Urothelium cell line (cell line): Measurements from ENCODE around the gene MUSK.
A peak's percentile ranks its signal among the peaks of the same experiment; 100 is the strongest.
"Not testable (repeated sequence)": the region's sequence is repeated elsewhere in the genome, so short reads cannot be mapped to it uniquely, and the experiment has no call there.

Experiments
- DNase-seq: peaks from one replicate; pipeline ENCODE4 v3.0.0; 2011; ENCODE audit warnings: low spot score, mixed read lengths
- FAIRE-seq: peaks from 2 replicates; lab custom pipeline; 2011; peaks lifted over from hg19 to GRCh38; lab: Jason Lieb, UNC

MUSK gene

GRCh38 chr9:110807956-110808598 is 139.5 kb downstream of the MUSK start:
- FAIRE-seq: no peak
- no peak for DNase-seq

DNA sequence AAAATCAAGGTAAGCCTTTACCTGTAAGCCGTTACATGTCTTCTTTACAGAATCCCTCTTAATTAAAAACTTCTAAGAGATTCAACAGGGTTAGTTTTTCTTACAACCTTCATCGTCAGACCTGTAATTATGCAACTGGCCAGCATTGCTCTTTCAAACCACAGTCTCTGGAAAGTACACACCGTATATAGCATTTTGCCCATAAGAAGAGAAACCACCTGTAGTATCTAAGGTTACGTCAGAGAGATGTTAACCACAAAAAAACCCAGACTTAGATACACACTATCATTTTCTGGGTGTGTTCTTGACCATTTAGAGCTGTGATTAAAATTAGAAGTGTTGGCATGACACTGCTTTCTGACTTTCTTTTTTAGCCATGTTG is 140.0 kb downstream of the MUSK start:
- DNase-seq (no peak), FAIRE-seq (no peak)

DNA sequence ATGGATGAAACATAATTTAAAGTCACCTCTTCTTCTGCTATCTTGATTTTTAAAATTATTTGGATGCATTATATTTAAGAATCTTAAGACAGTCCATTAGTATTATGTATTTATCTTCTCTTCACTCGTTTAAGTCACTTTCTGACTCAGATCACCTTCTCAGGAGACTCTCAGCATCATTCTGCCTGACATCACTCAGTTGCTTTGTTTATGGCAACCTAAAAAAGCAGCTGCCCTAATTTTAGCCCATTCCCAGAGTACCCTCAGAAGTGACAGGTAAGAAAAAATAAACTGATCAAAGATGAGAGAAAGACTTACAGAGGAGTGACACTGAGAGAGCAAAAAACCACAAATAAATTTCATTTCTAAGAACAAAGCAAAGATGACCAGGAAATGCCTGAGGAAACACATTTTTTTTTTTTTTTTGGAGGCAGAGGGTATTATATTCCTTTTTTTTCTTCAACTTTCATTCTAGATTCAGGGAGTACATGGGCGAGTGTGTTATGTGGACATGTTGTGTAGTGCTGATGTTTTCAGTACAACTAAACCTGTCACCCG is 140.5 kb downstream of the MUSK start:
- DNase-seq: no peak

GRCh38 chr9:110810262-110810976 is 141.8 kb downstream of the MUSK start:
- FAIRE-seq (no peak), DNase-seq (no peak)

More for the DNA sequence above, 140.5 kb downstream of the MUSK start:
- no peak for FAIRE-seq

- DNase-seq (no peak), FAIRE-seq (no peak)
These were observed 144.3 kb downstream of the MUSK start for GRCh38 chr9:110812886-110813285.

DNA sequence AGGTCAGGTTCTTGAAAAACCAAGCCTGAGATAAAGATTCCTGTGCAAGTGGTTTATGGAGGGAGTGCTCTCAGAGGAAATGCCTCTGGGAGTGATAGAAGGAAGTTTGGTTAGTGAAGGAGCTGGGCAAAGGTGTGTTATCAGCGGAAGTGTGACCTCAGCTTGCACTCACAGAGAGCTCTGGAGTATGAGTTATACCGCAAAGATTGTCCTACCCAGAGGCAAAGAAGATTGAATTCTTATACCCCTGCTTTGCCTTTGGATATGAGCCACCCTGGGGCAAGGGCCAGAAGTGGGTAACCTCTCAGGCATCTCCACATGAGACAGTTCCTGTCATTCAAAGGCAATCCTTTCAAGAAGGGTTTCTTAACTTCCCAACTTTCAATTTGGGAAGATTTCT is 145.6 kb downstream of the MUSK start:
- DNase-seq (no peak), FAIRE-seq (no peak)

DNA sequence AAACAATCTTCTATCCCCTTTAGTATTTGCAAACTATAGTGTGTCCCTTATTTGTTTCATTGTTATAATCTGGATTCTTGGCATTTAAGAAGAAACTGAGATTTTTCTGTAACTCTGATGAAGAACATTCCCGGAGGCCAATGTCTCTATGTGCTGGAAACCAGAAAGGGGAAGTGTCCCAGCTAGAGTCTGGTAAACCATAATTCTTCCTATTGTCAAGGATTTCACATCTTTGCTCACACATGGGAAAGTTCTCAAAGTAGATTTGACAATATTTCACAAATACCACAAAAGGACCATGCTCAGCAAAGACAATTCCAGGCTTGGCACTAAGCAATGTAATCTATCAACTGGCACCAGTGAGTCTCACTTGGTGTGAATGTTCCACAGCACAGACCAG is 146.8 kb downstream of the MUSK start:
- FAIRE-seq (no peak), DNase-seq (no peak)

GRCh38 chr9:110820381-110820780 is 151.8 kb downstream of the MUSK start:
- FAIRE-seq: no peak
- no peak for DNase-seq

- FAIRE-seq: no peak
These were observed 152.5 kb downstream of the MUSK start for GRCh38 chr9:110821064-110821463.

DNA sequence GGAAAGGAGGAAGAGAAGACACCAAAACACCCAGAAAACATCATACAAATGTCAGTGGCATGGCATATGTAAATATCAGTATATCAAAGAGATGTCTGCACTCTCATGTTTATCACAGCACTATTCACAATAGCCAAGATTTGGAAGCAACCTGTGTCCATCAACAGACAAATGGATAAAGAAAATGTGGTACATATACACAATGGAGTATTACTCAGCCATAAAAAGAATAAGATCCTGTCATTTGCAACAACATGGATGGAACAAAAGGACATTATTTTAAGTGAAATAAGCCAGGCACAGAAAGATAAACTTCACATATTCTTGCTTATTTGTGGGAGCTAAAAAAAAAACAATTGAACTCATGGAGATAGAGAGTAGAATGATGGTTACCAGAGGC is 156.5 kb downstream of the MUSK start:
- not testable (repeated sequence) for FAIRE-seq, DNase-seq

More at GRCh38 chr9:110821064-110821463, 152.5 kb downstream of the MUSK start:
- DNase-seq: no peak

- FAIRE-seq: no peak
- DNase-seq: no peak
These were observed 157.4 kb downstream of the MUSK start for GRCh38 chr9:110825950-110826349.

DNA sequence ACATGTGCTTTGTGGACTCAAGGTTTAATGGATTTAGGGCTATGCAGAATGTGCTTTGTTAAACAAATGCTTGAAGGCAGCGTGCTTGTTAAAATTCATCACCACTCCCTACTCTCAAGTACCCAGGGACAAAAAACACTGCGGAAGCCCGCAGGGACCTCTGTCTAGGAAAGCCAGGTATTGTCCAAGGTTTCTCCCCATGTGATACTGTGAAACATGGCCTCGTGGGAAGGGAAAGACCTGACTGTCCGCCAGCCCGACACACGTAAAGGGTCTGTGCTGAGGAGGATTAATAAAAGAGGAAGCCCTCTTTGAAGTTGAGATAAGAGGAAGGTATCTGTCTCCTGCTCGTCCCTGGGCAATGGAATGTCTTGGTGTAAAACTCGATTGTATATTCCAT is 157.8 kb downstream of the MUSK start:
- not testable (repeated sequence) for DNase-seq, FAIRE-seq

- DNase-seq (no peak), FAIRE-seq (no peak)
These were observed 159.7 kb downstream of the MUSK start for GRCh38 chr9:110828264-110828663.

DNA sequence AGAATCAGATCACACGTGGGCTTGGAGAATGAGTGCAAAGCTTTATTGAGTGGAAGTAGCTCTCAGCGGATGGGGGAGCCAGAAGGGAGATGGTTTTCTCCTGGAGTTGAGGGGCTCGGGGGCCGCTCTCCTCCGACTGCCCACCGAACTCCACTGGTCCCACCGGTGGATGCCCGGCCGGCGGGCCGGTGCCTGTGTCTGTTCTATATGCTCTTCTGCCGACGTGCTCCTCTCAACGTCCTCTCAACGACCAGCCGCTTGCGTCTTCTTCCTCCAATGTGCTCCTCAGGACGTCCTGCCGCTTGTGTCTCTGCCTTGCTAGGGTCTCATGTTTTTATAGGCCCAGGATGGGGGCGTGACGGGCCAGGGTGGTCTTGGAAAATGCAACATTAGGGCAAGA is 161.9 kb downstream of the MUSK start:
- DNase-seq: no peak
- no peak for FAIRE-seq

DNA sequence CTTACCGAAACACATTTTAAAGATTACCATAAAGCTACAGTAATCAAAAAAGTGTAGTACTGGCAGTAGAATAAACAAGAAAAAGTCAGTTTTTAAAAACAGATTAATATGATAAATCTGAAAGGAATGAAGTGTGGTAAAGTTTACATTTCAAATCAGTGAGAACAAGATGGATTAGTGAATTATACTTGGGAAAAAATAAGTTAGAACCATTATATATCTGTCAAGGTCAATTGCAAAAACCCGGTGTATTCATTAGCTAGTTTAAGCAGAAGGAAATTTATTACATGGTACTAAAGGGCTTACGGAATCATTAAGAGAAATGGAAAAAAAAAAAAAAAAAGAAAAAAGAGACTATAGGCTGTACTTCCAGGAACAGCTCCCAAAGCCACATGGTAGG is 164.3 kb downstream of the MUSK start:
- FAIRE-seq: no peak

GRCh38 chr9:110835404-110835803 is 166.8 kb downstream of the MUSK start:
- FAIRE-seq: no peak

More for the DNA sequence above, 164.3 kb downstream of the MUSK start:
- no peak for DNase-seq

GRCh38 chr9:110835859-110836271 is 167.3 kb downstream of the MUSK start:
- no peak for FAIRE-seq

More at GRCh38 chr9:110835404-110835803, 166.8 kb downstream of the MUSK start:
- peak; percentile 63 for DNase-seq

GRCh38 chr9:110837401-110838005 is 168.9 kb downstream of the MUSK start:
- DNase-seq (no peak), FAIRE-seq (no peak)

More at GRCh38 chr9:110835859-110836271, 167.3 kb downstream of the MUSK start:
- peak; percentile 16 for DNase-seq

- FAIRE-seq (no peak), DNase-seq (peak; percentile 23)
These were observed 173.6 kb downstream of the MUSK start for GRCh38 chr9:110842169-110842568.

DNA sequence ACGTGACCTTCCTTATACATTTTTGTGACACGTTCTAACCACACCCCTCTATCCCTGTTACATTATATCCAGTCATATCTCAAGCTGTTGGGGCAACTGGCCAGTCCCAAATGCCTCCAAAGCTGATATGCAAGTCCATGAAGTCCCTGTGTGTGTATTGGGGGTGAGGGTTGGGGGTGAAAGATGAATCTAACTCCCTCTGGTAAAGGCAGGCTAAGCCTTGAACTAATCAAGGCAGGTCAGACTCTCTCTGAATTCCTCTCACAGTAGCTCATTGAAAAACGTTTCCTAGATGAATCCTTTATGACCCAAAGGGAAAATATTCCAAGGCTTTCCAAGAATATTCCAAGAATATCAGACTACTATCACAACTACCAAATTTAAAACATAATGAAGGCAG is 174.4 kb downstream of the MUSK start:
- DNase-seq (no peak), FAIRE-seq (no peak)

- no peak for FAIRE-seq
- DNase-seq: no peak
These were observed 175.5 kb downstream of the MUSK start for GRCh38 chr9:110844121-110844520.

DNA sequence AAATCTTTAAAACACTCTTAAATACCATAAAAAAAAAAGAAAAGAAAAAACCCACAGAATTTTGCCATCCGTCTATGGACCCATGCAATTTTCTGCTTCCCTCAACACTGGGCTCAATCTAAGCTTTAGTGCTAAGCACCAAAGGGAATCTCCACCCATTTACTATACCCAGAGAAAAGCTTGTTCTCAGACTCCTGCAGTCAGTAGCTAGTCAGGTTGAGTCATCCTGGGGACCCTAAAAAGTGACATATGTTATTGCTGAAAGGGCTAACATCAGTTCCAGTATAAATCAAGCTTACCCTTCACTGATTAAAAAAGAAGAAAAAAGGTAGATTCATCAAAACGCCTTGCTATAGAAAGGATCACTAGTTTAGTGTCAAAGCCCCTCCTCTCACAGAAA is 177.6 kb downstream of the MUSK start:
- FAIRE-seq (no peak), DNase-seq (no peak)
